ENCODE measurements around the gene IL1RAPL2.

GRCh38 chrX:105609530-105609929, 1043.5 kb downstream of the IL1RAPL2 start:
- no peak for TF ChIP-seq POLR2AphosphoS5 (IDR thresholded peaks at IDR 0.05; ENCODE audit: low read depth, low read length)
- no peak for TF ChIP-seq CTCF (IDR thresholded peaks at IDR 0.05)
- no peak for TF ChIP-seq RFX5 (IDR thresholded peaks at IDR 0.05; ENCODE audit: low read length)
- TF ChIP-seq YY1 (IDR thresholded peaks at IDR 0.05; ENCODE audit: low read depth) = no peak
- no peak for TF ChIP-seq RAD21 (IDR thresholded peaks at IDR 0.05; ENCODE audit: low read length)
- no peak for TF ChIP-seq GABPA (IDR thresholded peaks at IDR 0.05; ENCODE audit: low read depth)
- no peak for TF ChIP-seq PBX3 (IDR thresholded peaks at IDR 0.05)
- TF ChIP-seq USF2 (IDR thresholded peaks at IDR 0.05; ENCODE audit: borderline replicate concordance, low read depth, low read length) = no peak
- TF ChIP-seq JUND (IDR thresholded peaks at IDR 0.05) = no peak

All from SK-N-SH (cell line).